ENCODE results near the gene TRAPPC1. TPM values are rescaled to one million over a fixed set of nuclear protein-coding genes. Genes with fewer than 3 reads are reported as not detected.

The TRAPPC1 gene
- polyA plus RNA-seq, 3 donors, result 131 to 171 (median 162) TPM

DNA sequence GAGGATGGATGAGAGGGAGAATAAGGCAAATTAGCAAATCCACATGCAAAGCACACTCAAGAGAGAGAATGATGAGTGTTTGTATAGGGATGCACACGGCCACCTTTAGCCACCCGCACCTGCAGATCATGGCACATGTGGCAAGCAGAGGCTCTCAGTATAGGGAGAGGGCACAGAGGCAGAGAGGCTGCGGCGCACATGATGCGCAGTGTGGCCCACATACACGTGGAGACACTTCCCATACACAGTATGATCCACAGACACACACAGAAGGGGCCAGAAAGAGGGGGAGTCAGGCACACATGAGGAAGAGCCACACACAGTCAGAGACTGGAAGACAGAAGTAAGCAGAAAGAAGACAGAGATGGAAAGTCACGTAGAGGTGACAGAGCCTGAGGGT, 49.7 kb downstream of the TRAPPC1 start:
- DNase-seq (ENCODE audit: low read depth in 3 of 3, low spot score in 2 of 3), result no peak

DNA sequence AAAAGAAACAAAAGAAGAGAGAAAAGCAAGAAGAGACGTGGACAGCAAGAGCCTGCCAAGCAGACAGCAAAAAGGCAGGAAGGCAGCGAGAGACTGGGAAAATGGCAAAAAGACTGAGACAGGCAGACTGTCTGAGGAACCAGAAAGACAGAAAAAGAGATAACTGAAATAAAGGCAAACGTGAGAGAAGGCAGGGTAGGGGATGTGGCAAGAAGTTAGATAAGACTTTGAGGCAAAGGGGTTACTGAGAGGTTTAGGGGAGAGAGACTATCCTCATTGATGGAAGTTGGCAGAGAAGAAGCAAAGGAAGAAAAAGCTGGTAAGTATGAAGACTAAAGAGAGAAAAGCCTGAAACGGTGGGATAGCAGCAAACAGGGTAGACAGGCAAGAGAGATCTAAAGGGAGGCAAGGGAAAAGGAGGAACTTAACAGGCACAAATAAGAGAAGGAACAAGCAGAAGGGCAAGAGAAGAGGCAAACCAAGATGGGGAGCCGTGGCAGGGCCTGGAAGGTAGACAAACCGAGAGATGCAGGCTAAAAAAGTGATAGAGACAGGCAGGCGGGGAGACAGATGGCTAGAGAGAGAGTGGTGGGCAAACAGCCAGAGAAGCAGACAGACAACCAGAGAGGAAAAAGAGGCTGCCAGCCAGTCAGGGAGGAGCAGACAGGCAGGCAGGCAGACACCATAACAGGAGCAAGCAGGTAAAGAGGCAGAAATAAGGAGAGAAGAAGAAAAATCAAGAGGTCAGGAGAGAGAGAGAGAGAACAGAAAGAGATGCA, 50.3 kb downstream of the TRAPPC1 start:
- DNase-seq (ENCODE audit: low read depth in 3 of 3, low spot score in 2 of 3), result no peak

Other genes with a start within 250 kb of the TRAPPC1 start
- gene TP53, start 244.5 kb downstream of the TRAPPC1 start, polyA plus RNA-seq (ENCODE audit: insufficient read length in 3 of 3), result 10 to 100 TPM; 66.7 to 68.6 (median 67.4) TPM
- 10 to 100 TPM; 12.8 to 13.6 (median 13.1) TPM for gene WRAP53, start 243.5 kb downstream of the TRAPPC1 start, polyA plus RNA-seq (ENCODE audit: insufficient read length in 3 of 3)
- 10 to 100 TPM; 19.9 to 23.7 (median 23.1) TPM for gene EFNB3, start 226.7 kb downstream of the TRAPPC1 start, polyA plus RNA-seq (ENCODE audit: insufficient read length in 3 of 3)
- gene DNAH2, start 214.2 kb downstream of the TRAPPC1 start, polyA plus RNA-seq (ENCODE audit: insufficient read length in 3 of 3), result under 1 TPM; 0.25 to 0.43 (median 0.25) TPM
- gene KDM6B, start 97.7 kb downstream of the TRAPPC1 start, polyA plus RNA-seq (ENCODE audit: insufficient read length in 3 of 3), result 10 to 100 TPM; 15.3 to 18.3 (median 17.9) TPM
- gene TMEM88, start 76.9 kb downstream of the TRAPPC1 start, polyA plus RNA-seq (ENCODE audit: insufficient read length in 3 of 3), result 10 to 100 TPM; 19.1 to 27.1 (median 23.0) TPM
- 10 to 100 TPM; 61.0 to 85.9 (median 73.0) TPM for gene NAA38, start 74.4 kb downstream of the TRAPPC1 start, polyA plus RNA-seq (ENCODE audit: insufficient read length in 3 of 3)
- 10 to 100 TPM; 23.1 to 24.3 (median 23.8) TPM for gene CYB5D1, start 73.9 kb downstream of the TRAPPC1 start, polyA plus RNA-seq (ENCODE audit: insufficient read length in 3 of 3)
- 100 to 1,000 TPM; 139 to 161 (median 150) TPM for gene CHD3, start 43.2 kb downstream of the TRAPPC1 start, polyA plus RNA-seq (ENCODE audit: insufficient read length in 3 of 3)
- gene RNF227, start 15.7 kb downstream of the TRAPPC1 start, polyA plus RNA-seq (ENCODE audit: insufficient read length in 3 of 3), result 1 to 10 TPM; 3.4 to 5.0 (median 4.3) TPM
- gene KCNAB3, start 2.1 kb downstream of the TRAPPC1 start, polyA plus RNA-seq (ENCODE audit: insufficient read length in 3 of 3), result 10 to 100 TPM in 1 of 3 donors, 1 to 10 TPM in 2; 5.9 to 10.2 (median 9.2) TPM
- 10 to 100 TPM; 48.1 to 49.6 (median 48.6) TPM for gene CNTROB, start 260 bp upstream of the TRAPPC1 start, polyA plus RNA-seq (ENCODE audit: insufficient read length in 3 of 3)
- gene GUCY2D, start 70.7 kb upstream of the TRAPPC1 start, polyA plus RNA-seq (ENCODE audit: insufficient read length in 3 of 3), result under 1 TPM; 0.03 to 0.35 (median 0.28) TPM
- 1 to 10 TPM in 2 of 3 donors, under 1 TPM in 1; 0.62 to 1.2 (median 1.1) TPM for gene ALOX15B, start 107.1 kb upstream of the TRAPPC1 start, polyA plus RNA-seq (ENCODE audit: insufficient read length in 3 of 3)
- under 1 TPM; 0.54 to 0.91 (median 0.68) TPM for gene ALOX12B, start 155.8 kb upstream of the TRAPPC1 start, polyA plus RNA-seq (ENCODE audit: insufficient read length in 3 of 3)
- not detected for gene ALOXE3, start 186.6 kb upstream of the TRAPPC1 start, polyA plus RNA-seq (ENCODE audit: insufficient read length in 3 of 3)
- gene HES7, start 192.2 kb upstream of the TRAPPC1 start, polyA plus RNA-seq (ENCODE audit: insufficient read length in 3 of 3), result not detected
- gene PER1, start 220.5 kb upstream of the TRAPPC1 start, polyA plus RNA-seq (ENCODE audit: insufficient read length in 3 of 3), result 10 to 100 TPM; 14.5 to 21.8 (median 21.2) TPM
- 100 to 1,000 TPM in 2 of 3 donors, 10 to 100 TPM in 1; 98.7 to 114 (median 102) TPM for gene VAMP2, start 231.0 kb upstream of the TRAPPC1 start, polyA plus RNA-seq (ENCODE audit: insufficient read length in 3 of 3)
- 10 to 100 TPM; 22.4 to 25.9 (median 23.5) TPM for gene TMEM107, start 244.4 kb upstream of the TRAPPC1 start, polyA plus RNA-seq (ENCODE audit: insufficient read length in 3 of 3)

All from right renal cortex interstitium (tissue), 3 donors.